OCI-M1 (cell line): ENCODE measurements around the gene ABCA4.
A peak's percentile ranks its signal among the peaks of the same experiment; 100 is the strongest.
"Not testable (repeated sequence)": the region's sequence is repeated elsewhere in the genome, so short reads cannot be mapped to it uniquely, and the experiment has no call there.

Source experiments
- DNase-seq: peaks from one replicate; lab custom pipeline; 2025; lab: John Stamatoyannopoulos, UW

ABCA4 gene

DNA sequence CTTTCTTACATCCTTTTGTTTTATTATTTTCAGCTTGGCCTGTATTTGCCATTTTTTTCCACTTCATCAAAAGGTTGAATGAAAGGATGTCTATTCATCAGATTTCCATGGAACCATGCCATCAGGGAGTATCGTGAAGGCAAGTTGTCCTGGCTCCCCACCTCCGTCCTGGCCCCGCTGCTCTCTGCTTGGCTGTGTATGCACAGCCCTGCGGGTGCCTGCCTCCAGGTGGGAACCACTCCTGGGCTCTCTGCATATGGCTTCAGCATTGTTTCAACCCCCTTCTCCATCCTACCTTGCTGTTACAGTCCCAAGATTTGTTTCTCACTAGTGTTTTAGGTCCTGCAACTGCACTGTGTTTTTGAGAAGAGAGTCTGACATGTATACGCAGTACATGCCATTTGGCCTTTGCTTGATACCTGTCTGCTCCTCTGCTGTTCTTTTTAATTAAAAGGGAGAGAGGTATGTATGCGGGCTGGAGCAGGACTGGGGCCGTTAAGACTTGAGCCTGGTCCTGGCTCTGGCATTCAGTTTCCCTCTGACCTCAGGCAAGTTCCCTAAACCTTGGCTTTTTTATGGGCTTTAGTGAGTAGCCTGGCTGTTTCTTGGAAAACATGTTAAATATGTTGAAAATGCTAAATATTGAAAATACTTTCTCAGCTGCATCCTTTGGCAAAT lies 141.8 kb downstream of the ABCA4 start:
- no peak for DNase-seq

DNA sequence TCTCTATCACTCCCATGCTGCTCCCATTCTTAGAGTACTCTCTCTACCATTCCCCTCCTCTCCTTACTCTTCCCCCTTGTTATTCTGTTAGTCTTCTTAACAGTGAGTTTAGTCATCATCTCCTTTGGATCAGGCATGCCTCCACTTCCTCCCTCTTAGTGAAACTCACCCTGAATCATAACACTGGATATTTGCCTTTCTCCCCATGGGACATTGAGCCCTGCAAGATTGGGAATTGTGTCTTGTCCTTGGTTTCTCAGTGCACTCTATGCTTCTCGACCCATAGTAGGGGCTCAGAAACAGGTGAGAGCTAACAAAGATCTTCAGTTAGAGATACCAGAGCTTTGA lies 143.4 kb downstream of the ABCA4 start:
- DNase-seq, result no peak

DNA sequence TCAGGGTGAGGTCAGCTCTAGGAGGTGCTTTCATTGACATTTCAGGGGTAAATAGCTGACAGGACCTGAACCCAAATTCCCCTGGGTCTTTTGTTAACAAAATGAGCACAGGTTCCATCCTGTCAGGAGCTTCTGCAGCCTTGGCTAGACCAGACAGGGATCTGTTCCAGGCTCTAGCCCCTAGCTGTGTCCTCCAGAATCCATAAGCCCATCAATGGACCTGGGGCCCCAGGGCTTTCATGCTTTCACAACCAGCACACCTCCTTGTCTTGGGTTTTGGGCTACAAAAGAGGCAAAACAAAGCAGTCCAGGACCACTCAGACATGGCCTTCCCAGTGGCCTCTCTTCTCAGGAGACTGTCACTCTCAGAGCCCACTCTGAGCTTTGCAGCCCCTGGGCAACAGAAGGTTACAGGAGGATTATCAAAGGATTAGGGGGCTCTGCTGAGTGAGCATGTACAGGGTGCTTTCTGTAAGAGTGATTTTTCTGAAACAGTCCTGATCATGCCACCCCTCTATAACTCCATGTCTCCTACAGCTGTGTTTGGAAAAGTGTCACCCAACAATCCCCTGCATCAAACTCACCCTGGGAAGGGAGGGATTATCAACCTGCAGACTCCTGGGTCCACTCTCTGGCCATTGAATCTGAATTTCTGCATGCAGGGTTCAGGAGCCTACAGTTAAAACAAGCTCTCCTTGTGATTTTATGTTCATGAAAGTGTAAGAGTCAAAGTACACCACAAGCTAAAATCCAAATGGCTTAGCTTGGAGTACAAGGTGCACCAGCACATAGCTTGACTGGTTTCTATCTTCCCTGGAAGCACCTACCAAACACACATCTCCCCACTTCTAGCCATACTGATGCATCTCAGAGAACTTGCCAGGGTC lies 144.0 kb downstream of the ABCA4 start:
- DNase-seq, result no peak

DNA sequence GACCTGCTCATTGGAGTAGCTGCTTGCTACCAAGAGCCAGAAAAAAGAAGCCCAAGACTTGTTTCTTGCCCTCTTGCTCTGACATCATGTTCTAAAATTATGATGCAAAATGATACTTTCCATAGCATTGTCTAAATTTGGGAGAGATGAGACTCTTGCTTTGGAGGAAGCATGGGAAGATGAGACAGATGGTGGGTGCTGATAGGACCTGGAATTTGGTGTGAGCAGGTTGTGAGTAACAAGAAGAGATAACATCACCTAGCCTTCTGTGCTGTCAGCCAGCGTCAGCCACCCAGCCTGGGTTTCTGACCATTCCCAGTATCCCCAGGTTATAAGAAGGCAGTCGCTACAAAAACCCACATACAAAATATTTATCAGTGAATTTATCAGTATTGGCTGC lies 144.7 kb downstream of the ABCA4 start:
- no peak for DNase-seq

DNA sequence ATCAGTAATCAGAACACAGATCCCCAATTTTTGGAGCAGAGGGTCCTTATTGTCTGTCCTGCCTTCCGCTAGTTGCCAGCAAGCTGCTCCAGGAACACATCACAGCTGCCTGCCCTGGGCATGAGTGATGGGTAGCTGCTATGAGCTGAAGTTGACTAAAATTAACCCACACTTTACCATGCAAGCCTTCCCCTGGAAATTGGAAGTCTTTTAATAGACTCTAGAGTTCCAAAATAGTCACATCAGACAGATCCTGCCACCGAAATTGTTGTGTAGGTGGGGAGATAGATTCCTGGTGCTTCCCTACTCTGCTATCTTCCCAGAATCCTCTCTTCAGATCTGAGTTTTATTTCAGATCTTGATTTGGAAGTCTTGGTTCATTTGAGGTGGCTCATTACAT lies 148.6 kb downstream of the ABCA4 start:
- DNase-seq, result no peak

DNA sequence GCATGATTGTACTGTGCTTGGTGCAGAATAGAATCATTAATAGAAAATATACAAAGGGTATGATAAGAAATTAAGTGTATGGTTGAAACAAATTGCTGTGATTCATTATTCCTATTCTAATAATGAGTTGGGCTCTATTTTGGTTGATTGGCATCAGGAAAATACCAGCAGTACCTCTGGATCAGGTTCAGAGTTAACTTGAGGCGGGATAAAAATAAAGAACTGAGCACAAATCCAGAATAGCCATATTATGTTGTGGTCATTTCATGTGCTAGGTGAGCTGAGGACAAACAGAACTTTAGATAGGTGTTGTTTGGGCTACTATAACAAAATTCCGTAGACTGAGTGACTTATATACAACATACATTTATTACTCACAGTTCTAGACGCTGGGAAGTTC lies 151.1 kb downstream of the ABCA4 start:
- DNase-seq, result no peak

DNA sequence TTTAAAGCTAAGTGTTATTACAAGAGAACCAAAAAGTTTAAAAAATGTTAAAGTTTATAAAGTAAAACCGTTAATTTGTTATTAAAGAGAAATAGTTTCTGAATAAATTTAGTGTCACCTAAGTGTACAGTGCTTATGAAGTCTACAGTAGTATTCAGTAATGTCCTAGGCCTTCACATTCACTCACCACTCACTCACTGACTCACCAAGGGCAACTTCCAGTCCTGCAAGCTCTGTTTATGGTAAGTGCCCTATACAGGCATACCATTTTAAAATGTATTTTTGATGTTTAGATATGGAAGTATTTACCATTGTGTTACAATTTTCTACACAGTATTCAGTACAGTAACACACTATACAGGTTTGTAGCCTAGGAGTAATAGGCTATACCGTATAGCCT lies 151.6 kb downstream of the ABCA4 start:
- no peak for DNase-seq

DNA sequence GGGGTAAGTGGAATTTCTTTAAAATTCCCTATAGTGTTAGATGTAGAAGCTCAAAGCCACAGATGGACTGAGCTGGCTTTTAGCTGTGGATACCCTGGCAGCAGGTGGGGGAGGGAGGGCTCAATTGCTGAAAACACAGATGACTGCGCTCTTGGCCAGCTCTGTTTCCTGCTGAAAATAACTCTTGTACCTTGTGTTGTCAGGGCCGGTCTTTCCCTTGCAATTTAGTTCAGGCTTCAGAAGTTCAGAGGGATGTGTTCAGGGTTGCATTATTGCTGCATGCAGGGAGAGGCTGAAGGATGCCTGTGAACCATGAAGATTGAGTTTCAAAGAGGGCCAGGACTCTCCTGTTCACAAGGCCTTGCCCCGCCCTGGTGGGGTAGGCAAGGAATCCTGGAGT lies 153.6 kb downstream of the ABCA4 start:
- no peak for DNase-seq

DNA sequence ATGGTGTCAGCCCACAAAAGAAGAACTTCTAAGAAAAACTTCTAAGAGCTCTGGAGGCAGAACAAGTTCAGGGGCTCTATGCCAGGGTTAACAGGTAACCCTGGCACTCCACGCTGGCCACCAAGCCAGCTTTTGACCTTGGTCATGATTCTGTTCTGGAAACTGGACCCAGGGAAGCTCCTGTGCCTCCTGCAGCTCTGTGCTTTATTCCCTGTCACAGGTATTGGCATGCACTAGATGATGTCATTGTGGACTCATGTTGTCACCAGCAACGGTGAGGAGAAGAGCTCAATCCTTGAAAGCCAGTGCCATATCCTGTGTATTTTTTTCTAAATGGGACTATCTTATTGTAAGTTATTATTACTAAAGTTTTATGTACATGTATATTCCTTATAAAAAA lies 155.1 kb downstream of the ABCA4 start:
- DNase-seq, result no peak

DNA sequence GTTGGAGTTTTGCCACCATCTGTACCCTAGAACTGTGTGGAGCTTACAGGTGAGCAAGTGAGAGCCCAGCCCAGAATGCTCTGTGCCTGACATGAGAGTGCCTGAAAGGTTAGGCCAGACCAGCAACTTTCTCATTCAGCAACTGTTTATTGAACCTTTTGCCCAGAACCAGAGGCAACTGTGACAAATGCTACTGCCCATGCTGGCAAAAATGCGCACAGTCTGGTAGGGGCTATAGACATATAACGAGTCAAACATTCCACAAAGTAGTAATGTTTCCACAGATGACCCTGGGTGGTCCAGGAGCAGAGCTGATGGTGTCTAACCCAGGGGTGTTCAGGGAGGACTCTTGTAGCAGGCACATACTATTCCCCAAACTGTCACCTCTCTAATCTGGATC lies 155.7 kb downstream of the ABCA4 start:
- no peak for DNase-seq

DNA sequence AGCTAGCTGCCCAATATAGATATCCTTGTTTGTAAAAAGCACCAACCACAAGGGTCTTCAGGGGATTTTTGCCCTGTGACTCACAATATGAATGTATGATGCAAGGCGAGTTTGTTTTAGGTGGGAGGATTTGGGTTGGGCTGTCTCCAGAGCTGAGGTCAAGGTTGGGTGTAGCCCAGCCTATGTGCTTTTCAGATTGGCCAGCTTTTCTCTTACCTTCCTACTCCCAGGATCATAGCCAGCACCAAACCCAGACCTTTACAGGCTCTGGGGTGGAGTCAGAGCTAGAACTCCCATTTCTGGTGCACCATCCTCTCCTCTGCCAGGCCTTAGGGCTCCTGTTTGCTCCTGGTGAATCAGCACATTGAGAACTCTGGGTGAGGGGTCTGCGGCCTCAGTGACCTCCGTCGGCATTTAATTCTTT lies 156.2 kb downstream of the ABCA4 start:
- DNase-seq, result no peak

DNA sequence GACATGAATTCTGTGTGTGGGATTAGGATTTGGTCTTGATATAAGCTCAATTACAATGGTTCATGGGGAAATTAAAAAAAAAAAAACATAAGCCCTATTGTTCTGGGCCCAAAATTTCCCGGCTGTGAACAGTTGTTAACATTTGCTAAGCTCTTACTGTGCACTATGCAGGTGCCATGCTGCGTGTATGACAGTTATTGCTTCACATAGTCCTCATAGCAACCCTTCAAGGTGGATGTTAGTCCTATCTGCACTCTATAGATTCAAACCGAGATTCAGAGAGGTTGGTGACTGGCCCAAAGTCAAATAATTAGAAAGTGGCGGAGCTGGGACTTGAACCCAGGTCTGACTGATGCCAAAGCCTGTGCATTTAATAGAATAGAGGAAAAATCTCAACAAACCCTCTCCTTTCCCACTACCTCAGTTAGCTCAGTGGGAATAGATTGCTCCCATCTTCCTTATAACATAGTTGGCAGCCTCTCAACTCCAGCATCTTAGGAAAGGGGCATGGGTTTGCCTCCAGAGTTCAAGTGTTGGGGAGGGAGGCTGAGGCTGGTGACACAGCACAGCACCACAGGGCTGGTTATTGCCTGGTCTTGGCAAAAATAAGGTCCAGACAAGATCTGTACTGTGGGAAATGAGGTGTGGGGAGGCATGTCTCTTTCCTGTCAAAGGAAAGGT lies 156.7 kb downstream of the ABCA4 start:
- DNase-seq, result no peak

DNA sequence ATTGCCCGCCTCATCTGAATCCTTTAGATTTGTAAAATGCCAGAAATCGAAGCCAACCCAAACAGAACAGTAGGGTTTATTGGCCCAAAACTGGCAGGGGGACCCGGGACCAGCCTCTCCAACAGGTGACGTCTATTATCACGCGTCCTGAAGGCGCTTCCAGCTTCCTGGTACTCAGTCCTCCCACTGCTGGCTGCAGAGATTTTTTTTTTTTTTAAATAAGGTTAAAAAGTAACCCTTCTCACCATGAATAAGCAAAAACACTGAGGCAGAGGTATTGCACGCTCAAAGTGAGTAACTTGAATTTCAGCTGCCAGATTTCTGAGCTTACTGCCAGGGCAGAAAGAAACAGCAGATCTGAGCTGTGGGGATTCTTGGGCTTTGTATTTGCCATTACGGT lies 157.4 kb downstream of the ABCA4 start:
- no peak for DNase-seq

DNA sequence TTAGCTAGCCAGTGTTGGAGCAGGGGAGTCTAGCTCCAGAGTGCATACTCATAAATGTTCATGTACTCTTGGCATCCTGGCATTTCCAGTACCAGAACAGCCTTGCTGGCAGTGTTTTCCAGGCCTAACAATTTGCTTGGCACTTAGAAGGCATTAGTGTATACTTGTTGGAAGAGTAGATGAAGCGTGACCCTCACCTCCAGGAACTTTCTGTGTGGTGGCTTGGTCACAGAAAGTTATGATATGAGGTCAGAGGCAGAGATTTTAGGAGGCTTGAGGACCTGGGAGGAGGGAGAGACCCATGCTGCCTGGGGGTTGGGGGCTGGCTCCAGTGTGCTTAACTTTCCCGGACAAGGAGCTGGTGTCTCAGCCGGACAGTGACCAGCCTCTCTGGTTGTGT lies 159.0 kb downstream of the ABCA4 start:
- no peak for DNase-seq

DNA sequence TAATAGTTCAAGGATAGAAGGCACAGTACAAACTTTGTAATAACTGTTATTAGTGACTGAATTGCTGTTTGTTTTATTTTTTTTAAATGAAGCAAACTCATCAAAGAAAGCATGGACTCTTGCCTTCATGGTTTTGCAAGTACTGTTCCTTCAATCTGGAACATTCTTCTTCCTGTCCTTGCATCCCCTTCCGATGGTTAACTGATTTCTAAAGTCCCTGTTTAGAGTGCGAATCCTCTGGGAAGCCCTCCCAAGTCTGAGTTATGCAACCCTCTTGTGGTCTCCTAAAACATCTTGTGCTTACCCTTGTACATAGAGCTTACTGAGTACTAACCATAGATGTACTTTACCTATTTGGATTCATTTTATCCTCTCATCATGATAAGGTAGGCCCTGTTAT lies 159.5 kb downstream of the ABCA4 start:
- no peak for DNase-seq

DNA sequence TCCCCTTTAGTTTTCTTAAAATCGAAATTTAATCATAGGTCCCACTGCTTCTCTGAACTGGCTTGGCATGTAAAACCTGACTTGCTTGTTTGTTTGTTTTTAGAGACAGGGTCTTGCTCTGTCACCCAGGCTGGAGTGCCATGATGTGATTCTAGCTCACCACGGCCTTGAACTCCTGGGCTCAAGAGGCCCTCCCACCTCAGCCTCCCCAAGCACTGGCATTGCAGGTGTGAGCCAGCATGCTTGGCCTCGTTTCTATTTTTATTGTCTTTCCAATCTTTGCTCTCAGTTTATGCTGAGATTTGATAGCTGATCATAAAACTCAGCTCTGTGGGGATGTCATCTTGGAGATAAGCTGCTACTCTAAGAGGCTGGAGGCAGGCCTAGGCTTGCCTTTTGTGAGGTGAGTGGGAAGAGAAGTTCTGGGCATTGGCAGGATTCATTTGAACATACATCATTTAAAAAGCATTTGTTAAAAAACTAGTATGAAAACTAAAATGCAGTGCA lies 160.3 kb downstream of the ABCA4 start:
- no peak for DNase-seq

DNA sequence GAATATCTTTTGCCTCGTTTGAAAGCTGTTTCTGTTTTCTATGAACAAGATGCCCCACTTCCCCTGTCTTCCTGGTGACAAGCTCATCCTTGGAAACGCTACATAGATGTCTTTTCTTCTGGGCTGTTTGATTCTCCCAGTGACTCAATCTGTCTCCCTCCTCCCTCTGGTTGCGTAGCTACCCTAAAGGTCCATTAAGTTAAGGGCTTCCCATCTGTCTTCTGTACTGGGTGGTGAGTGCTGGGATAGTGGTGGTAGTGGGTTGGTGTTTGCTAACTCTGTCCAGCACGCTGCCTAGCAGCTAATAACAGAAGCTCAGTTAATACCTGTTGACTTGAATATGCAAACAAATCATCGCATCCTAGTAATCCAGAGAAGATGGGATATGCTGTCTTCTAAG lies 161.5 kb downstream of the ABCA4 start:
- no peak for DNase-seq

DNA sequence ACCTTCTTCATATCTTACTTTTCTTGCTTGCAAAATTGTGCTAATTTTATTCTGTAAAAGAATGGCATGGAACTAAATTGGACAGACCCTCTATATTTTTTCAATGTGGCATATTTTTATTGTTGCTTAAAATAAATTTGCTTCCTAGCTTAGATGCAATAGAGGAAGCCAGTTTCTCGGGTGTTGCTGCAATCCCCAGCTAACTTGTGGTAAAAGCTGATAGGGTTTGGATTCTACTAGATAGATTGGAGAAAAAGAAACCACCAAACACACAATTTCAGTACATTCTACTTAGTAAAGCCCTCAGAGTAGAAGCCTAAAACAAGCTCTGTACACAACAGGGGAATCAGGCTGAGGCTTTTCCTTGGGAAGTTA lies 162.2 kb downstream of the ABCA4 start:
- DNase-seq, result peak; percentile 10

DNA sequence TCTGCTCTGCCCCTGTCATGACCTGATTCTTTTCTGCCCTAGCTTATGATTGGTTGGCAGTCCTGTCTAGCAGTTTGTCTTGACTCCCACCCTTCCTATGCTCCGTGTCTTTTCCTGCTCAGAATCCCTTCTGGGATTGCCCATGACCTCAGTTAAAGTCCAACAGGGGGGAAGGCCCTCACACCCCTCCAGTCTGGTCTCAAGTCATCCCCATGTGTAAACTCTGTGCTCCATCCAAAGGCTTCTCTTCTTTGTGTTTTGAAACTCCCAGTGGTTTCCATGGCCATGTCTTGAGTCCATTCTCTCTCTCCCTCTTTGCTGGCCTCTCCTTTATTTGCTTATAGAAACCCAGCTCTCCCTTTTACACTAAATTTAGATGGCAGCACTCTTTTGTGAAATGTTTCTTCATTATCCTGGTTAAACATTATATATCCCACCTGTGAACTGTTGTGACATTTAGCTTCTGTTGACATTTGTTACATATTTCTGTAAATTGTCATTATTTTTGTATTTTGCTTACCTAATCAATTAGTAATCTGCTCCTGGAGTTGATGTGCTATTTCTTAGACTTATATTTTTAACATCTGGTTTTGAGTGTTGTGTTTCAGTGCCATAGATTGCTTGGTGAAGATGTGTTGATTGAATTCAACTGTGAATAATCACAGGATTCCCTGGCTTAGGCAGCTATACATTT lies 162.8 kb downstream of the ABCA4 start:
- no peak for DNase-seq

DNA sequence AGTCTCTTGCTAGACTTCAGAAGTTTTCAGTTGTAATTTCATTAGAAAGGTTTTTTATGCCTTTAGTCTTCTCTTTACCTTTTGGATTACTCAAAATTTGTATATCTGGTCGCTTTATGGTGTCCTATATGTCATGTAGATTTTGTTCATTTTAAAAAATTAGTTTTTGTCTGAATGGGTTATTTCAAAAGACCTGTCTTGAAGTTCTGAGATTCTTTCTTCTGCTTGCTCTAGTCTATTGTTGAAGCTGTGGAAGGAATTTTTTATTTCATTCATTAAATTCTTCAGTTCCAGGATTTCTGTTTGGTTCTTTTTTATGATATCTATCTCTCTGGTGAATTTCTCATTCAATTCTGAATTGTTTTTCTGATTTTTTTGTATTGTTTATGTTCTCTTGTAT lies 165.2 kb downstream of the ABCA4 start:
- no peak for DNase-seq

DNA sequence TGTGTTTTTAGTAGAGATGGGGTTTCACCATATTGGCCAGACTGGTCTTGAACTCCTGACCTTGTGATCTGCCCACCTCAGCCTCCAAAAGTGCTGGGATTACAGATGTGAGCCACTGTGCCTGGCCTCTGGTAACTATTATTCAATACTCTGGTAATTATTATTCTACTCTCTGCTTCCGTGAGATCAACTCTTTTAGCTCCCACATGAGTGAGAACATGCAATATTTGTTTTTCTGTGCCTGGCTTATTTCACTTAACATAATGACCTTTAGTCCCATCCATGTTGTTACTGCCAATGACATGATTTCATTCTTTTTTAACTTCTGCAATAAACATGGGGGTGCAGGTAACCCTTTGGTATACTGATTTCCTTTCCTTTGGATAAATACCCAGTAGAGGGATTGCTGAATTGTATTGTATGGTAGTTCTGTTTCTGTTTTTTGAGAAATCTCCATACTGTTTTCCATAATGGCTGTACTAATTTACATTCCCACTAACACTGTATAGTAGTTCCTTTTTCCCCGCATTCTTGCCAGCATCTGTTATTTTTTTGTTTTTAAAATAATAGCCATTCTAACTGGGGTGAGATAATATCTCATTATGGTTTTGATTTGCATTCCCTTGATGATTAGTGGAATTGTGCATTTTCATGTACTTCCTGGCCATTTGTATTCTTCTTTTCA lies 173.8 kb downstream of the ABCA4 start:
- DNase-seq, result not testable (repeated sequence)
